Smooth muscle cell (in vitro differentiated cells): ENCODE results near the gene MVP. TPM values are rescaled to one million over a fixed set of nuclear protein-coding genes. Genes with fewer than 3 reads are reported as not detected.
"Not testable (repeated sequence)": the region's sequence is repeated elsewhere in the genome, so short reads cannot be mapped to it uniquely, and the experiment has no call there.

Source experiments
- DNase-seq: peaks from one replicate; lab custom pipeline; 2025; ENCODE audit not compliant: unreplicated experiment; lab: John Stamatoyannopoulos, UW
- H2AFZ ChIP-seq: fragments of 200-600 bp; sonication (generic); 2 replicates; pipeline ENCODE4 v1.6.0; 2016; ENCODE audit warnings: antibody characterized with exemption, low read depth, mild to moderate bottlenecking
- H3F3A ChIP-seq: fragments of 200-600 bp; sonication (generic); 2 replicates; pipeline ENCODE4 v1.6.0; 2017; ENCODE audit warnings: antibody characterized with exemption, low read depth
- H3K27ac ChIP-seq: fragments of 200-600 bp; sonication (generic); 2 replicates; pipeline ENCODE4 v1.5.1; 2016; ENCODE audit warnings: low read depth, mild to moderate bottlenecking
- H3K27me3 ChIP-seq: fragments of 200-600 bp; sonication (generic); 2 replicates; pipeline ENCODE4 v1.6.1; 2016; ENCODE audit warnings: low read depth, mild to moderate bottlenecking
- H3K36me3 ChIP-seq: fragments of 200-600 bp; sonication (generic); 2 replicates; pipeline ENCODE4 v1.5.1; 2016; ENCODE audit warnings: low read depth
- H3K4me1 ChIP-seq: fragments of 200-600 bp; sonication (generic); 2 replicates; pipeline ENCODE4 v1.5.1; 2016; ENCODE audit warnings: low read depth
- H3K4me2 ChIP-seq: fragments of 200-600 bp; sonication (generic); 2 replicates; pipeline ENCODE4 v1.6.0; 2016; ENCODE audit warnings: mild to moderate bottlenecking
- H3K4me3 ChIP-seq: fragments of 200-600 bp; sonication (generic); 2 replicates; pipeline ENCODE4 v1.5.1; 2016; ENCODE audit warnings: mild to moderate bottlenecking
- H3K79me2 ChIP-seq: fragments of 200-600 bp; sonication (generic); 2 replicates; pipeline ENCODE4 v1.6.0; 2016; ENCODE audit warnings: low read depth, mild to moderate bottlenecking
- H3K9ac ChIP-seq: fragments of 200-600 bp; sonication (generic); 2 replicates; pipeline ENCODE4 v1.6.0; 2016; ENCODE audit warnings: low read depth
- H3K9me3 ChIP-seq: fragments of 200-600 bp; sonication (generic); replicated peaks from 2 replicates; pipeline ENCODE4 v1.5.1; 2016; ENCODE audit warnings: low read depth
- H4K20me1 ChIP-seq: fragments of 200-600 bp; sonication (generic); 2 replicates; pipeline ENCODE4 v1.6.0; 2016; ENCODE audit warnings: low read depth
- CTCF ChIP-seq: fragments of 200-600 bp; sonication (generic); IDR thresholded peaks from 2 replicates; pipeline ENCODE4 v1.5.1; 2017; ENCODE audit warnings: borderline replicate concordance, mild to moderate bottlenecking, antibody characterized with exemption; ENCODE audit not compliant: insufficient read depth, poor library complexity, severe bottlenecking
- WGBS: methylation state at CpG from one replicate; pipeline ENCODE4 v1.1.7; 2016; ENCODE audit warnings: low lambda C conversion rate; 5-methylcytosine and 5-hydroxymethylcytosine counted together
- polyA plus RNA-seq: library from polyadenylated mRNA; unstranded; fragments of >200 nt; fragmentation: Nextera tagmentation; extraction: Ambion mirVana; gene quantifications from 2 replicates; pipeline ENCODE4 v1.2.1, GENCODE V29; 2016
- total RNA-seq: library from RNA; depleted of rRNA; stranded (reverse); fragments of >200 nt; gene quantifications from 2 replicates; pipeline ENCODE4 v1.2.3, GENCODE V29; 2014

MVP gene
- total and polyA plus RNA-seq, 2 experiments from 2014 or later, result 47.5 to 110 TPM

- no peaks in the 10 kb centered on the region for H3K36me3 ChIP-seq
- H4K20me1 ChIP-seq, result no peaks in the 10 kb centered on the region
- peaks cover 15% of the 10 kb centered on the region for H3K4me1 ChIP-seq
- peaks cover 51% of the 10 kb centered on the region for H3K79me2 ChIP-seq
- peak overlapping the region; percentile 96 for H3K4me2 ChIP-seq
- no peaks in the 10 kb centered on the region for H3F3A ChIP-seq
- WGBS, result 2% methylated on average over 31 of the region's 31 CpGs
- no peaks in the 10 kb centered on the region for H3K9me3 ChIP-seq
- peak; percentile 18 for DNase-seq
- peak overlapping the region; percentile 63 for H3K9ac ChIP-seq
- TF ChIP-seq CTCF, result no peak
- H3K27me3 ChIP-seq, result no peaks in the 10 kb centered on the region
- peak overlapping the region; percentile 75 for H3K4me3 ChIP-seq
- no peak overlapping the region for H3K27ac ChIP-seq
- peak overlapping the region; percentile 76 for H2AFZ ChIP-seq
These were observed 29.1 kb upstream of the MVP start for GRCh38 chr16:29790949-29791844.

- Histone ChIP-seq H3K4me1 (peaks cover 15% of the 10 kb centered on the region), H3K79me2 (peaks cover 51% of the 10 kb centered on the region), H3K9ac (no peak overlapping the region), H4K20me1 (no peaks in the 10 kb centered on the region), H3K36me3 (no peaks in the 10 kb centered on the region), H3K27me3 (no peaks in the 10 kb centered on the region), H3K4me3 (peak overlapping the region; percentile 75), H2AFZ (no peak overlapping the region), H3K9me3 (no peaks in the 10 kb centered on the region), H3K4me2 (peak overlapping the region; percentile 96), H3K27ac (no peak overlapping the region), H3F3A (no peaks in the 10 kb centered on the region)
- no peak for TF ChIP-seq CTCF
- no peak for DNase-seq
- WGBS, result 84% methylated on average over 9 of the region's 9 CpGs
These were observed 28.1 kb upstream of the MVP start for GRCh38 chr16:29791845-29792807.

- not testable (repeated sequence) for H2AFZ ChIP-seq, H3F3A ChIP-seq, H3K27ac ChIP-seq, H3K36me3 ChIP-seq, H4K20me1 ChIP-seq, H3K4me2 ChIP-seq, H3K4me3 ChIP-seq, H3K9ac ChIP-seq, DNase-seq, H3K9me3 ChIP-seq, H3K27me3 ChIP-seq
- H3K79me2 ChIP-seq, result peaks cover 51% of the 10 kb centered on the region
- peaks cover 15% of the 10 kb centered on the region for H3K4me1 ChIP-seq
- 98% methylated on average over 18 of the region's 18 CpGs for WGBS
These were observed 27.1 kb upstream of the MVP start for GRCh38 chr16:29793153-29793552.

- H3K4me1 ChIP-seq, result peaks cover 15% of the 10 kb centered on the region
- H2AFZ ChIP-seq, result no peak overlapping the region
- no peak for DNase-seq
- H3K9me3 ChIP-seq, result no peaks in the 10 kb centered on the region
- H3K36me3 ChIP-seq, result no peaks in the 10 kb centered on the region
- no peaks in the 10 kb centered on the region for H3K27me3 ChIP-seq
- H3K79me2 ChIP-seq, result peaks cover 51% of the 10 kb centered on the region
- 100% methylated on average over 3 of the region's 3 CpGs for WGBS
- H3K9ac ChIP-seq, result no peak overlapping the region
- no peaks in the 10 kb centered on the region for H4K20me1 ChIP-seq
- H3K4me3 ChIP-seq, result no peak overlapping the region
- H3F3A ChIP-seq, result no peaks in the 10 kb centered on the region
- H3K4me2 ChIP-seq, result no peak overlapping the region
- no peak overlapping the region for H3K27ac ChIP-seq
- TF ChIP-seq CTCF, result no peak
These were observed 26.0 kb upstream of the MVP start for GRCh38 chr16:29794231-29794710.
